Stimulated activated CD8-positive, alpha-beta memory T cell treated with anti-CD3 and anti-CD28 coated beads, Interleukin-12 subunit alpha, Interleukin-12 subunit beta, amount 100 ng/mL, for 24 hours (primary cell): ENCODE data around the gene UNC5C.

Source experiments
- DNase-seq: peaks from one replicate; pipeline ENCODE4 v3.0.0-alpha.2; 2020; ENCODE audit errors: extremely low read depth

Gene UNC5C

DNA sequence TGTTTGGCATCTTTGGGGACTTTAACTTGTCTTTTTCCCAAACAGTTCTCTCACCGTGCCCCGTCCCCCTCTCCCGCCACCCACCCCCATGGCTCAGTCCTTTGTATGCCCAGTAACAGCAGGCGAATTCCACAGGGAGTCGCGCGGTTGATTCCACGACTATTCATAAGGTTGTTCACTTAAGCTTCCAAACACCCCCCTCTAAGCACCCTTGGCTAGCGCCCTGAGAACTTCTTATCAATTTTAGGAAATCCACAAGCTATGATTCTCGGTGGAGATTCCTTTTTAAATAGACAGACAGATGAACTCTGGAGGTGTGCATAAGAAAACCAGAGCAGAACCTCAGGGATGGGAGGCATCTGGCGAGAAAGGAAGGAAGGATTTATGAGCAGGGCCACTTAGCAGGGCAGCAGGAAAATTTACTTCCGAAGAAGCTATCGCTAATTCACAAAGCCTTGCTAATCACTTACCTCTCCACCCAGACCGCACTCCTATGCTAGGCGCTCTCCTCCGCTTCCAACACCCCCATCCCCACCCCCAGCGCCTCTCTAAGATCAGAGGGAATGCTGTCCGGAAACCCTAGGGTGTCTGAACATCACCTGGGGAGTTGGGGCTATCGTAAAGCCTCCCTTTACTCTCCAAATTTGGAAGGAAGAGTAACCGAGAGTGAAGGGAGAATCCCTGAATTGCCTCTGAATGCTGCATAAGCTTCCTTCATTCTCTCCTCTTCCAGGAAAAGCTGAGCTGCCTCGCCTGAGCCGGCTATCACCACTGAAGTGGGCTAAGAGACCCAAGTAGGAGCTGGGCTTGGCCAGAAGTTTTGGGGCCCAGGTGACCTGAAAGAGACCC, 1.7 kb downstream of the UNC5C start:
- DNase-seq: no peak

DNA sequence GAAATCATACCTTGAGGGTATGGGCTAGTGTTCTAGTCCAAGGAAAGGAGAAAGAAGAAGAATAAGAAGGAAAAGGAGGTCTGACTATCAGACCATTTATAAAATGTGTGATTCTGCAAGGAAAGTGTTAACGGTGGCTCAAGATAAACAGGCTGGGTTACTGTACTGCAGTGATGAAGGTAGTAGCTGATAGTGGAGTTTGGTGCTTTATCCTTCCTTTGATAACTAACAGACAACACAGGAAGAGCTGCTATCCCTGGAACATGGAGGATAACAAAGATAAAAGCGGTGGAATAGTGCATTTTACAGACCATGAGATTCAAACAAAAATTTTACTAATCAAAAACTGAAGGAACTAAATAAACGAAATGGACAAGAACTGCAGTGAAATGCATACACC, 2.6 kb downstream of the UNC5C start:
- DNase-seq: no peak

DNA sequence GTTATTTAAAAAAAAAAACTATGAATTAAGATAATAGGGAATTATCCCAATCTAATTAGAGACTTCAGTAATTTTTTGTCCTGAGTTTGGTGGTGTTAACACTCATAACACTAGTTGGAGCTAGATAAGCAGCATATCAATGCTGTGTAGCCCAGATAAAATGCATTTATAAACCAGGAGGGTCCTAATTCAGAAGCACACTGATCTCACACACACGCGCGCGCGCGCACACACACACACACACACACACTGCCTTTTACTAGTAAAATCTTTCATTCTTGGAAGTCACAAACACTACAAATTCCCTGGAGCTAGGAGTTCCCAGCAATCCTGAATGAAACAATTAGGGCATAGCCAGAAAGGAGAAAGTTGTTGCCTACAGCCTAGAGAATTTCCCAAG, 3.2 kb downstream of the UNC5C start:
- no peak for DNase-seq

DNA sequence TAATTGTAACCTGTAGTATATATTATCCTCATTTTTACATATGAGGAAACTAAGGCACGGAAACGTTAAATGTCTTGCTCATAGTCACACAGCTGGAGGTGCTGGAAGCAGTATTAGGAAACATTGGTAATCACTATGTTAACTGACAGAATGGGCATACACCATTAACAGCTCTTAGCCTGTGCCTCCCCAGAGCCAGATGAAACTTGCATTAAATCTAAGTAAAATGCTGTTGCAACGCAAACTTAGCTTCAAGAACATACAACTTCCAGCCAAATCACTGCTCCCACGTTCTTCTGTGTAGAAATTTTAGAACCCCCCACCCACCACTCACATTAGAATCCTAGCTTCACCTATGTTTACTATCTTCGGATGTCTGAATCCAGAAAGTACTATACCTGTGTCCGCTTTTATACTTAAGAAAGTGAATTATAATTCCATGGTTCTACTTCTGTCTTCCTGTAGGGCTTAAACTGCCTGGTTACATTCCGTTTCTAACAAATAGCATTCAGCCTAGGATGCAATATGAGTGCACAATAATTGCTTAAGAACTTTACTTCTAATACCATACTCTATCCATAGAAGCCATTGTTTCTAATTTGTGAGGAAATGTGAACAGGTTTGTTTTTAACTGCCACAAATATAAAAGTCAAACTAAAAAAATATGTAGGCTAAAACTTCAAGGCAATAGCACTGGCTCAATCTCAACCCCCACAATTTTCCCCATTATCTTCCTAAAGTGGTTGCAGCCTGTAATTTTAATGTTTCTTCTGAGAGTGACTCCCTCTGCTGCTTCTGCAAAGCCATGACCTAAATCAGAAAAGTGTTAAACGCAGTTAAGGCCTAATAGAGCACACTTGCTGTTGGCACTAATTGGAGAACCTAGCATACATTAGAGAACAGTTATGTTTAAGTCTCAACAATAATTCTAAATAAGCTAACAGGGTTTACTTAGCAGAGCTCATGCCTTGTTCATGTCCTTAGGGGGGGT, 4.4 kb downstream of the UNC5C start:
- no peak for DNase-seq

DNA sequence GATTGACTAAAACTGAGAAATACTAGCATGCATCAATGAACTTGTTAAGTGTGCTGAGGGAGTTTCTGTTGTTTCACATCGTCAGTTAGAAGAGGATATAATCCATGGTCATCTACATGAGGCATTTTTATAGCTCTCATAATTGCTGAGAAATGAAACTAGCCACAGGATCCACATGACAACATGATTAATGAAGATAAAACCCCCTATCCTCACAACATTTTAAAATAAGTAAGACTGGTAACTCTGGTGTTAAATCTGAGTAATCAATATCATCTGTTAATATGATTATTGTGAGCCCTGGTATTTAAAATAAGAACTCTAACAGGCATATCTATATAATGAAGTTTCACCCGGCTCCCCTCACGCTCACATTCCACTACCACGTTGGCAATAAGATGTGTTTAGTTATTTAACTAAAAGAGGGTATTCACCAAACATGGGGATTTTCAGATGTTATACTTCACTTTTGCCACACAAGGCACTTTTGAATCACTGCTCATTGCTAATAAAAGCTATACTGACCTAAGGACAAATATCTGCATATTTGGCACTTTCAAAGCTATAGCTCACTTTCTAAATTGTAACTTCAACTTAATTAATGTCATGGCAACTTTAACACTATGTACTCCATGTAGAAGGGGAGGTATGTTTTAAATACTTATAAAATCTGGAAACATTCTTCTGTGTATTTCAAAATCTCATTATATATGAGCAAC, 6.7 kb downstream of the UNC5C start:
- no peak for DNase-seq

DNA sequence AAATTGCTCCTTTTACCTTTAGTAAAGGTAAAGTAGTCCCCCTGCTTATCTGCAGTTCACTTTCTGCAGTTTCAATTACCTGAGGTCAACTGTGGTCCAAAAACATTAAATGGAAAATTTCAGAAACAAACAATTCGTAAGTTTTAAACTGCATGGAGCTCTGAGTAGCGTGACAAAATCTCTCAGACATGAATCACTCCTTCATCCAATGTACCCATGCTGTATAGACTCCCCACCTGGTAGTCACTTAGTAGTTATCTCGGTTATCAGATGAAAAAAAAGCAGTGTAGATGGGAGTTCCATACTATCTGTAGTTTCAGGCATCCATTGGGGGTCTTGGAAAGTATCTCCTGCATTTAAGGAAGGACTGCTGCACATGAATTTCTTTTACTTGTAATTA, 7.7 kb downstream of the UNC5C start:
- no peak for DNase-seq

DNA sequence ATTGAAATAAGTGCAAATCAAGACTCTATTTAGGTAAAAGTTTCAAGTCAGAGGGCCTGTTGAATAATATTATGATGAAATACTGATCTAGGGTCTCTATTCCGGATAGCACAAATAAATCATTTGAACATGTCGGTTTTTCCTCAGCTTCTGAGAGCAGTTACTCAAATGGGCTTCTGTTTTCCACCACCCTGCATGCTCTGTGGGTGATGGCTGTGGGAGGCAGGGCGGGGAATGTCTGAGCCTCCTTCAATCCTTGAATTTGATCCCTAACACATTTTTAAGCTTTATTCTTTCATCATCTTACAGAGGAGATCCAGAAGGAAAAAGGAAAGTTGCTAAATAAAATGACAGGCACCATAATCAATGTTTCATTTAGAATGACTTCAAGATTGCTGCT, 8.5 kb downstream of the UNC5C start:
- no peak for DNase-seq

DNA sequence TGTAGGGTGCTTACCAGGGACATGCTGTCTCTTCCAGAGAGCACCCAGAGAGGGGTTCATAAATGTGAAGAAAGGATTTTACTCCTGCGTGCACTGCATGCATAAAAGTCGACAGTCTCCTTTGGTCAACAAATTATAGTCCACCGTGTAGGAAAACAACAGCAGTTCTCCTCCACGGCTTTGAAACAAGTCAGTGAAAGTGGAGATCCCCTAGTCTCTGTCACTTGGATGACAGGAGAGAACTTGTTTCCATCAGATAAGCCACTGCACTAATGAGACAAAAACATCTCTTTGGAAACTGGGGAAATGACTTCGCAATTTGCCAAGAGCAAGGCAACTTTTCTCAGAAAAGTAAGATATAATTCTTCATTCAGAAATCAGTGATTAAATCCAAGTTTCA, 9.7 kb downstream of the UNC5C start:
- no peak for DNase-seq

DNA sequence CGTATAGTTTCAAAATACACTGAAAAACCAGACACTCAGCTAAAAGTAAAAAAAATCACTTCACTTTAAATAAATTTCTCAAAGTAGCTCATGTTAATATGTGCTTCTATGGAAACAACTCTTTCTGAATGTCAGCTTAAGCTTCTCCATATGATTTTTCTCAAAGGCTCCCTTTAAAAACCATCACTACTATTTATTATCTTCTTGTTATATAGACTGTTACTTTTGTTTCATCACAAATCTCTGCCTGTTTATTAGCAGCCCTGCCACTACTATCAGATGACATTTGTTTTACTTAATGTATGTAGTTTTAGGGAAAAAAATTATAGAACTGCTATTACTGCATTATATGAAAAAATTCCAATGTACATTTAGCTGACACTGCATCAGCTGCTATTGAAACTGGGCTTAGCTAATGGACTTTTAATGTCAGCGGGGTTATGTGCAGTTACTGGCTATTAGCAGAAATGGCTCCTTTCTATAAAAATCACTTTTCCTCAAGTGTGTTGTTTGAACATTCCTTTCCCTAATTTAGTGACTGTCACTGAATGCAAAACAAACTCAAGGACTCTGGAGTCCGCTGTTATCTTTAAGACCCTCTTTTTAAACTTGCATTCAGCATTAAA, 10.8 kb downstream of the UNC5C start:
- DNase-seq: no peak

DNA sequence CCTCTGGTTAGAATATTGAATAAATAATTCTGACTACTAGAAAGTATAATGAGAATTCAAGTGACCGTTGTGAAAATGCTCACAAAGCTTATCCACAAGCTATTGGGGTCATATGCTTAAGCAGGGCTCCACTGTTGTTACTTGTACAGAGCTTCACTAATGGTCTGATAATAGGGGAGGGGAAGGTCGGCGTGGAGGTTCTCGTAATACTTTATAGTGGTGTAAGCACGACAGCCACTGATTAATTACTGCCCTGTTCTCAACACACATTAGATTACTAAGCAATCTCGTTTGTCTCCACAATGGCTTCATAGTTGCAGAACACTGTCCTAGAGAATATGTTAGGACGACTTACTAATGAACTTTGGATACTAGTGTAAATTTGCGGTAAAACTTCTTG, 11.6 kb downstream of the UNC5C start:
- DNase-seq: no peak

DNA sequence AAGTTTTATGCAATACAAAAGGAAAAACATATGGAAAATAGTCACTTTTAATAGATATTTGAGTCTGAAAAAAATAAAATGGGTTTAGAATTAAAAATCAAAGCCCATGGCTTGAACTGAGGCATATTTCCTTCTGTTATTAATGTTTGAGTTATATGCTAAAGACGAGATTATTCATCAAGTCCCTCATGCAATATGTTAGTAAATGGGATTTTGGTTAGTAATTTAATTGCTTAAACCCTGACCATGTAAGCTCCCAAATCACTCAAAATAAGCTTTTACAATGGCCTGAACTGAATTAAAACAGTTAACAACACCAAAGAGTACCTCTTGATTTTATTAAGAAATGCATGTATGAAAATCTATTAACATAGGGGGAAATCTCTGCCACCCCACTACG, 12.1 kb downstream of the UNC5C start:
- DNase-seq: no peak

DNA sequence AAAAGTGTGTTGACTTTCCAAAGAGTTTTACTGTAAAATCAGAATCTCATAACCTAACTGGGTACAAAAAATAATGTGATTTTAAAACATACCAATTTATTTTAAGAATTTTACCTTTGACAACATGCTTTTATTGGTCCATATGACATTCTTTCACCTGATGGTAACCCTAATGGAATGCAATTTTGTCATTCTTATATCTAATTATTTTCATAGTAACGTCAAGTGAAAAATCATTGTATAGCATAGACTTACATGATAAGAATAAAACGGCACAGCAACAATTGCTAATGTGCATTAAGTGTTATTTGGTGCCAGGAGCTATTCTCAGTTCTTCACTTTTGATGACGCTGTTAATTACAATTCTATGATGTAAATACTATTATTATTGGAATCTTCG, 13.6 kb downstream of the UNC5C start:
- DNase-seq: no peak

DNA sequence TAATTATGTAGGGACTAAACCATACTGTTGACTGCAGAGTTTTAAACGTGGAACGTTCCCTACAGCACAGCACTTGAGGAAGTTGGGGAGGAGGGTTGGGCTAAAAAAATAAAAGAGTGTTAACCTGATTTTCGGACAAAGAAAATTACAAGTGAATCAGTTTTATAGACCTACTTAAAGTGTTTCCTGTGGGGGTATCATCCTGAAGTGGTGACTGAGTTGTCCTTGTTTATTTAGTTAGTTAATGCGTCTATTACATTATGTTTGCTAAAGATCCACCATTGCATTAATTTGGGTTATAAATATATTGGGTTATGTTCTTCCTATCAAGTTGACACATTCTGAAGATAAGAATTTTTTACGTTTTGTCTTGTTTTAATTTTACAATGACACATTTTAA, 14.7 kb downstream of the UNC5C start:
- no peak for DNase-seq

DNA sequence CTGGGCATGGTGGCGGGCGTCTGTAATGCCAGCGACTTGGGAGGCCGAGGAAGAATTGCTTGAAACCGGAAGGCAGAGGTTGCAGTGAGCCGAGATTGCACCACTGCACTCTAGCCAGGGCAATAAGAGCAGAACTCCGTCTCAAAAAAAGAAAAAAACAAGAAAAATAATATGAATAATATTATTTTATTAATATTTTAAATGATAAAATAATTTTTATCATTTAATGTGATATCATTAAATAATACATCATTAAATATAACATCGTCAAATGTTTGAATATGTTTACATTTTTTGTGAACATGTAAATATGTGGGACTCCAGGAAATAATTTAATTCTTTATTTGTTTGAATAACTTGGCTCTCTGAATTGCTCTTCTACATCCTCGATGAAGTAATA, 15.5 kb downstream of the UNC5C start:
- no peak for DNase-seq

DNA sequence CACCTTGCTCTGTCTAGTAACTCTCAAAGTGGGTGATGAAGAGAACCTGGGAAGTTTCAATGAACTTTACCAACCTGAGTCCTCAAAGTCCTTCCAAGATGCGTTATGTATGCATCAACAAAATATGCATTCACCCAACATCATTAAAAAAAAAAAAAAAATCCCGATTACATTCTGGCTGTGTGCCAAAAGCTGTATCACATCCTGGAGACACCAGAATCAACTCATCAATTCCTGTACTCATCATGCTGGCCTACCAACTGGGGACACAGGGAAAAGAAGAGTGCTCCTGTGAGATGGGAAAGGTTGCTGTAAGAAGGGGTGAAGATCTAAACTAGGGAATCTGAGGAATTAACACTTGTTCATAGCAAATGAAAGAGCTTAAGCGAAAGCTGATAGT, 16.5 kb downstream of the UNC5C start:
- no peak for DNase-seq

DNA sequence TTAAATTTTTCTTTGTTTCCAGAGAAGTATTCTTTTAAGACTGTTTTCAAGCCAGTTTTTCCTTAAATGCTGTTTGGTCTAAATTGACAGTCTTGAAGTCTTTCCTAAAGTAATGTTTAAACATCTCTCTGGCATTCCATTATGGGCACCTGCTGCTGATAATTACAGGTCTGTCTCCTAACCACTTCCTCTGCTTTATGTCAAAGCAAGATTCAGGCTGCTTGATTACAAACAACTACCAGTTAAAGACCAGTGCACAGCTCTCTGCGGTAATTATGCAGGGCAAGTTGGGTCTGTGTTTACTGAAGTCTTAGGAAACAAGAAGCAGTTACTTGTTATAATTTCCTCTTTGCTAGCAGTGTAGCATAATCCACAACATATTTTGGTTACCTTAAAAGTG, 17.6 kb downstream of the UNC5C start:
- DNase-seq: no peak

DNA sequence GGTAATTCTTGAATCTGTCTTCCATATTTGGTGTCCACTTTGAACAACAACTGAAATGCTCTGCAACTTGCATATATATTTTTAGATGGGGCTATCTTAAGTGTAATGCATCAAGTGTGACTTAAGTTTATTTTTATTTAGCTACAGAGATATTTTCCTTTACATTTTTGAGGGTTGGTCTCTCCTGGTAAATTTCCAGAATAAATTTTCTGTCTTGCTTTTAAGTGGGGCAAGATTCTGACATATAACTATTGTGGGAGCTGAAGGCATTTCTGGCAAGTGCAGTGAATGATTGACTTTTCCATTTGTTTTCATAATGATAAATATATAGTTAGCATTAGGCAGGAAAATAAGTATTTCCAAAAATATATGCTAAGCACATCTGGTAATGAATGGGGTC, 18.8 kb downstream of the UNC5C start:
- no peak for DNase-seq

DNA sequence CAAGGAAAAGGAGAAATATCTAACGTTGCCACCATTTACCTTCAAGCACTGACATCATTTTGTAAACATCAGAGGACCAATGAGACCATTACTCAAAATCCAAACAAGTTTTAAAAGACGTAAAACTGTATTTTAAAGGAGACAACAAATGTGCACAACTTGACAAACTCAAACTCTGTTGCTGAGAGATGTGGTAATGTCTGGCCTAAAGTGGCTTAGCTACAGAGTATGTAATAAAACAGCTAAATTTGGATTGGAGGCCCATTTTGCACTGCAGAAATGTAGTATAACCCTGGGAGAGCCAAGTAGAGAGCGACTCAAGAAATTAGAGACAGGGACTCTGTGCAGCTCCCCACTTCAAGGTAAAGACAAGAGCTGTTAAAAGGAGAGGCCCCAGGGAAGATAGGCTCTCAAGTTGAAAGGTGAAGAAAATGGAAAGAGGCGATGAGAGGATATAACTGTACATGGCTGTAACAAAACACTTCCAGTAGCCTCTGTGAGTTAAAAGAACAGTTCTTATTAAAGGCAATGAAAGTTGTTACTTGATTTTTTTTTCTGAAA, 20.3 kb downstream of the UNC5C start:
- DNase-seq: no peak

DNA sequence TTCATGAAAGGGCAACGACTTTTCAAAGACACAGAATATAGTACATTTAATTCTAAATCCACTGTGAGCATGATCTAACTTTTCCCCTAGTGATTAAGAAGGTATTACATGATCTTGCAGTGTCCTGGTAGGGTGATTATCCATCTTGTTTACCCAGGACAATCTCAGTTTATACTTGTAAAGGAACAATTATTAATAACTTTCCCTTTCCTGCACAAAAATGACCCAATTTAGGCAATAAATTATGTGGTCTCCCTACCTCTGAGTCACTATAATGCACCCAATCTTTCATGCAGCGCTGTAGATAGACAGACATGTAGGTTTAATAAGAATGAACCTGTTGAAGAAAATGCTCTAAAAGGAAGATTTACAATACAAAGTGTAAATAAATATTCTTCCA, 22.7 kb downstream of the UNC5C start:
- DNase-seq: no peak

DNA sequence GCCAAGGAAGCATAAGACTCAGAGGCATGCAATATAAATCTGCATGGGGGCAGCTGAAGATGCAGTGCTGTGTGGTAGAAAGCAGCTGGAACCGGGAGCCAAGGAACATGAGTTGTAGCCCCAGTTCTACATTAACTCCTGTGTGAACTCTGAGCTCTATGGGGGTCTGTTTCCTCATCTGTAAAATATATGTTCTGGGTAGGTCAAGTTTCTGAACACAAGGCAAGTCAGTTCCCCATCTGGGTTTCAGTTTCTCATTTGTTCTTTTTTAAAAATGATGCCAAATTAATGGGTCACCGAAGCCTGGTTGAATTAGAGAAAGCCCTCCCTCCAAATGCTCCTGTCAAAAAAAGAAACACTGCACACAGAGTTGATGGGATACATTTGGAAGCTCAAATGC, 24.0 kb downstream of the UNC5C start:
- DNase-seq: no peak

DNA sequence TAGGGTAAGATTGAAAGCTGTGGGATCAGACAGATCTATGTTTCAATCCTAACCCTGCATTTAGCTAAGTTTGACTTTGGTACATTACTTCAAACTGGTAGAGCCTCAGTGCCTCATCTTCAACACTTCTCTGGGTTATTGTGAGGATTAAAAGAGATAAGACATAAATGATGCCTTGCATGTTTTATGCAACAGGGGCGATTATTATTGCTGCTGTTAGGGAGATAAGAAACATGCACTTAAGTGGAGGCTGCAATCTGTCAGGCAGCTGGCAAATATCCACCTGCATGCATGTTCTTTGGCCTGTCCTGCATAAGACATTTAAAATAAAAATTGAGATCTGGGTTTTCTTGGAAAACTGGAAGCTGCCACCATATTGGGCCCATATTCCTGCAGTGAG, 24.6 kb downstream of the UNC5C start:
- no peak for DNase-seq
